MM.1S (cell line): ENCODE results near the gene UGT1A7.

Experiments used
- CTCF ChIP-seq: fragments of 300-600 bp; sonication (generic); IDR thresholded peaks from 2 replicates; pipeline ENCODE4 v1.5.1; 2016; ENCODE audit warnings: antibody characterized with exemption, low read length, mixed read lengths
- EZH2 ChIP-seq: fragments of 300-600 bp; sonication (generic); optimal IDR thresholded peaks from 2 replicates; pipeline ENCODE3; 2017; ENCODE audit warnings: low read depth, mild to moderate bottlenecking, antibody characterized with exemption, low read length, mixed read lengths
- EZH2phosphoT487 ChIP-seq: fragments of 300-600 bp; sonication (generic); IDR thresholded peaks from 2 replicates; pipeline ENCODE4 v1.6.1; 2018; ENCODE audit warnings: antibody characterized with exemption, low read length

- TF ChIP-seq CTCF, result no peak
- TF ChIP-seq EZH2, result no peak
- TF ChIP-seq EZH2phosphoT487, result no peak
Observed at GRCh38 chr2:233690444-233690843, 8.7 kb downstream of the UGT1A7 start.
